ENCODE results near the gene SLC38A3.
A peak's percentile ranks its signal among the peaks of the same experiment; 100 is the strongest.

The SLC38A3 gene

DNA sequence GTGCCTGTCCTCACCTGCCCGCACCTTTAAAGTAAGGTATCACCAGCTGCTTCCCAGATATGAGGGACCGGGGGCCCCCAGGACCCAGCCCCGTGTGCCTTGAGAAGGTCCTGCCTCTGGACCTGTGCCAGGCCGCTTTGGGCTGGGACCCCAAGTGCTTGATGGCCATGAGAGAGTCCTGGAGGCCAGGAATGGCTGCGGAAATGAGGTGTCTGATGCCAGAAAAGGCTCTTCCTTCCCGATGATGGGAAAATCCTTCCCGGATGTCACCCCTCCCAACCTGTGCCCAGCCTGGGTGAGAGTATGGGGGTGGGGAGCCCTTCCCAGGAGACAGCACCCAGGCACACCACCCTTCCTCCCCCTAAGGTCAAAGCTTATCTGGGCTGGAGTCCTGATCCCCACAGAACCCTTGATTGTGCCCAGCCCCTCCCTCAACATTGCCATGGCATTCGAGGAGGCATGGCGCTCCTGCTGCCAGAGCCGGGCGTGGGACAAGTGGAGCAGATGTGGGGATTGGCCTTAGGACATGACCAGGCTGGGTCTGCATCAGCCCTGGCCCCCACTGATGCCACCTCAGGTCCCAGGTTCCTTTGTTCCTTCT is 35.7 kb upstream of the SLC38A3 start:
- DNase-seq (ENCODE audit: low read depth), result no peak

DNA sequence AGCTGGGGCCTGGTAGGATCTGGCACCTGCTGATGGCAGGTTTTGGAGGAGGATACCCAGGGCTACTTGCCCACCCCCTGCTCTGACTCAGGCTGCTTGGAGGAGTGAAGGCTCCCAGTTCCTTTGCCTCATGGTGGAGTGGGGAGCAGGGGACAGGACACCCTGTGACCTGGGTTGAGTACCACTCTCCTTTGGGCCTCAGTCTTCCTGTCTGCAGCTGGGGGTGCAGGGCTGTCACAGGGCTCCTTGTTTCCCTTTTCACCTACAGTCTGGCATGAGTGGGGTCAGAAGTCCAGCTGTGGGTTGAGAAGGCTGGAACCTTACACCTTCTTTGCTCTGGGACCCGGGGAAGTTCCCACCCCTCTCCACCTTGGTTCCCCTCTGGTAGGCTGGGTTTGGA is 35.2 kb upstream of the SLC38A3 start:
- DNase-seq (ENCODE audit: low read depth), result no peak

DNA sequence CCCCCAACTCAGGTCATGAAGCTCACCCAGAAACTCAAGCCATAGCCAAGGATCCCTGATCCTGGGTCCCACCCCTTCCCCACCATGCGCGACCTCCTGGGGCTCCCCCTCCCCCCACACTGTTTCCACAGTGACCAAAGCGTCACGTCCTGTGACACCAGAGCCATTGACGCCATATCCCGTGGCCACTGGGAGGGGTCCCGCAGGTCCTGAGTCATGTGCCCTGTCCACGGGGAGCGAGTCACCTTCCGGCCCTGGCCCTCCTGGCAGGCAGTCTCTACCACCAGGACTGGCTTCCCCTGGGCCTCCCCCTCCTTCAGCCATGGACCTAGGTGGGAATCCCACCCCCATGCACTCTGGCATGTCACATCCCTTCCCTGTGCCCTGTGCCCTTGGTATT is 34.4 kb upstream of the SLC38A3 start:
- peak; percentile 18 for DNase-seq (ENCODE audit: low read depth)

DNA sequence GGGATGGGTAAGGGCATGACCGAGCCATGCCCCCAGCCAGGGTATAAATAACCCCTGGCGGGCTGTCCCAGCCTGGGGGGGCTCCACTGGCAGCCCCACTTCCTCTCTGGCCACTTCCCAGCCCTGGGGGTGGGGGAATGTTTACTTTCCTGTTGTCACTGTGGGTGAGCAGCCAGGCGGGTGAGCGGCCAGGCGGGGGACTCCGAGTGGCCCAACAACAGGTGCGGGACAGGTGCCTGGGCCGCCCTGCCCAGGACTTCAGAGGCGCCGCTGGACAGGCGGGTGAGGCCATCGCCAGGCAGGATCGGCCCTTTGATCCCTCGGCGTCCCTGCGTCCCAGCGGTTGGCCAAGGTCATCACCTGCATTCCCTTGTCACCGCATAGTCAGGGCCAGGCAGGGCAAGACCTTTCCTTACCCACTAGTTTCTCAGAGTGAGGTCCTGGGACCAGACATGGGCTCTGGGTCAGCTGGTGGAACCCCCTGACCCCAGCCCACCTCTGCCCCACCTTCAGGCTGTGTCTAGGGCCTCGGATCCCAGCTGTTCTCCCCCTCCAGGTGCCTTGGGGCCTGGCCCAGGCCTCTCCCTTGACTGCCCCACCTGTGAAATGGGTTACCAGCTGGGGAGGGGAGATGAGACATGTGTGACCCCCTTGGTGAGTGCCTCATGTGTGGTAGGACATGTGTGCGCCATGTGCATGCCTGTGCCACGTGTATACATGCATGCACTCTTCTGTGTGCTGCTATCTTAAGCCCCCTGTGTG is 33.4 kb upstream of the SLC38A3 start:
- no peak for DNase-seq (ENCODE audit: low read depth)

- no peak for DNase-seq (ENCODE audit: low read depth)
Observed at GRCh38 chr3:50172626-50173220, 32.3 kb upstream of the SLC38A3 start.

GRCh38 chr3:50173685-50174516 is 31.2 kb upstream of the SLC38A3 start:
- no peak for DNase-seq (ENCODE audit: low read depth)

DNA sequence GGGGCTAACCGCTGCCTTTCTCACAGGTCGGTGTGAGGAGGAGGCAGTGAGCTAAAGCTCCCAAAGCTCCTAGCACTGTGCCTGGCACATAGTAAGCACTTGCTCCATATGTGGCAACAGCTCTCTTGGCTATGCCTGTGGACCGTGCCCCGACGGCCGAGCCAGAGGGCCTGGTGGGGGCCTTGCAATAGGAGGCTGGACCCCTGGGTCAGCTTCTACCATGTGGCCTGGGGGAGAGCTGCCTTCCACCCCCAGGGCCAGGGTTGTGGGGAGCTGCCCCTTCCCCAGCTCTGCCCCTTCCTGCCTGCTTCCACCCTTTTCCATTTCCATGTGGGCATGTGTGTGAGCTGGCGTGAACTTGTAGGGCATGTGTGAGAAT is 30.6 kb upstream of the SLC38A3 start:
- DNase-seq (ENCODE audit: low read depth), result no peak

DNA sequence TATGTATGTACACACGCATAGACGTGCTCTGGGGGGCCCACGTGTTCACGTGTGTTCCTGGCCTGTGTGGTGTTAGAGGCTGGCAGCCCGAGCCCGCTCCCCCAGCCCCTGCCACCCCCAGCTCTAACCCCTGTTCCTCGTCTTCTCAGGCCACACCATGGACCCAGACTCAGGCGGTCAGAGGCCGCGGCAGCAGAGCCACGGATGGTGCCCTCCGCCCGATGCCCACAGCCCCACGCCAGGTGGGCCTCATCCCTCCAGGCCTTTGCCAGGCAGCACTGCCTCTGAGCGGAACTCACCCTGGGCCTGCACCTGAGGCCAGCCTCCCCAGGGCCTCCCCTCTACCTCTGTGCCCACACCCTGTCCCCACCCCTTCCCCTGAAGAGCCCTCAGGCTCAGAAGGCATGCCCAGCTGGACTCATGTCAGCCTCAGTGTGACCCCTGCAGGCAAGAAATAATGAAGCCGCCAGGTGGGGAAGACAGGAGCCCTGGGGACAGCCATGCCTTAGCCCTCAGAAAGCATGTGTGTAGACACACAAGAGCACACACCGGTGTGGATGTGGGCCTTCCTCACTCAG is 30.0 kb upstream of the SLC38A3 start:
- no peak for DNase-seq (ENCODE audit: low read depth)

GRCh38 chr3:50177346-50177745 is 27.7 kb upstream of the SLC38A3 start:
- DNase-seq (ENCODE audit: low read depth), result no peak

- no peak for DNase-seq (ENCODE audit: low read depth)
Observed at GRCh38 chr3:50179710-50180109, 25.4 kb upstream of the SLC38A3 start.

- no peak for DNase-seq (ENCODE audit: low read depth)
Observed at GRCh38 chr3:50181985-50182384, 23.1 kb upstream of the SLC38A3 start.

GRCh38 chr3:50182533-50183099 is 22.5 kb upstream of the SLC38A3 start:
- no peak for DNase-seq (ENCODE audit: low read depth)

DNA sequence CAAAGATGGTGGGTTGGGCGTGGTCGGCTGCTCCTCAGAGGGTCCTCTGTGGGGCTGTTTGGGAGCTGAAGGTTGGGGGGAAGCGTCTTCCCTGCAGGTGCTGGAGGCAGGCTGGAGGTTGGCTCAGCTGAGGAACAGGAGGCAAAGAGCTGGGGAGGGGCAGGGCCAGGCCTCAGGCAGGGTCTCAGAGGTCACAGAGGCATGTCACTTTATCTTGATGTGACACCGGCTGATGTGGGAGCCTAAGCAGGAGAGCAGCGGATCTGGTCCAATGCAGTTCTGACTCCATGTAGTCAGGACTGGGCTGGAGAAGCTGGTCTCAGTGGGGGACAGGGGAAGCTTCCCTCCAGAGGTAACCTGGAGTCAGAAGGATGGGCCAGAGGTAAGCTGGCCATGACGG is 21.3 kb upstream of the SLC38A3 start:
- no peak for DNase-seq (ENCODE audit: low read depth)

DNA sequence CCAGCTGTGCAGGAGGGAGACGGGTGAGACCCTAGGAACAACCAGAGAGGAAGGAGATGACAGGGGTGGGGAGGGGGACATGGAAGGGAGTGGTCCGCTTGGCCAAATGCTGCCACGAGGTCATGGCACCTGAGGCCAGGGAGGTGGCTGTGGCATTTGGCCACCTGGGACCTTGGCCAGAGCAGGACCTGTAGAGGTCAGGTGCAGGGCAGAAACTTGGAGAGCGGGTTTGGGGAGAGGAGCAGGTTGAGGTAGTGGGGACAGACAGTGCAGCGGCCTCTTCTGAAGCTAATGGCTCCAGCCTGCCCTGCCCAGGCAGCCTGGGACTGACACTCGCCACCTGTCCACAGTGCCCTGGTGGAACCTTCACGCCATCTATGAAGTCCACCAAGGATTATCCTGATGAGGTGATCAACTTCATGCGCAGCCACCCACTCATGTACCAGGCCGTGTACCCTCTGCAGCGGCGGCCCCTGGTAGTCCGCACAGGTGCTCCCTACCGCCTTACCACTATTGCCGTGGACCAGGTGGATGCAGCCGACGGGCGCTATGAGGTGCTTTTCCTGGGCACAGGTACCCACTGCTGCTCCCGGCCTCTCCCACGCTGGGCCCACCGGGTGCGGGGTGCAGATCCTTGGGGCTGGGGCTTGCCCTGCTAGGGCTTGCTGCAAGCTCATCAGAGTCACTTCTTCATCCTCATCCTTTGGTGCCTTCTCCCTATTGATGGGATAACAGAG is 20.7 kb upstream of the SLC38A3 start:
- no peak for DNase-seq (ENCODE audit: low read depth)

DNA sequence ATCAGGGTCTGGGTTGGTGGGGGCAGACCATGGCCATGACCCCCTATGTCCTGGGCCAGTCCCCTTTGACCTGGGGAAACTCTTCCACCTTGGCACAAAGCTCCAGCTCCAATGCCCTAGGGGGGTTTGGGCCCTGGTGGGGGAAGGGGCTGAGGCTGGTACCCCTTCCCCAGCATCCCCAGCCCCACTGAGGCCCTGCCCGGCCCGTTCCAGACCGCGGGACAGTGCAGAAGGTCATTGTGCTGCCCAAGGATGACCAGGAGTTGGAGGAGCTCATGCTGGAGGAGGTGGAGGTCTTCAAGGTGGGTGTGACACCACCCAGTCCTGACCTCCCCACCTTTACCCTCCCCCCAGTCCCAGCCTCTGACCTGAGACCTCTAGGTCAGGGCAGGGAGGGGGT is 19.8 kb upstream of the SLC38A3 start:
- no peak for DNase-seq (ENCODE audit: low read depth)

DNA sequence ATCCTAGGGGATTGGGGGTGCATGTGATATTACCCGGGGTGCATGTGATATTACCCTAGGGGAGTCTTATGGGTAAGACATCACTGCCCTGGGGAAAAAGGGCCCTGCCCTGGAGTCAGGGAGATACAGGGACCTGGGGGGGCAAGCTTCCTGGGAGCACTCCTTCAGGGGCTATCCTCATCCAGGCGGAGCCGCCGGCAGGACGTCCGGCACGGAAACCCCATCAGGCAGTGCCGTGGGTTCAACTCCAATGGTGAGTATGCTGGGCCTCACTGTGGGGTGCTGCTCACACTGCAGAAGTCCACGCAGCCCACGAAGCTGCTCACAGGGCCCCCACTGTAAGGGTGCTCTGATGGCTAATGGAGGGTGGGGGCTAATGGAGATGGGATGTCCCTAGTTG is 19.0 kb upstream of the SLC38A3 start:
- no peak for DNase-seq (ENCODE audit: low read depth)

DNA sequence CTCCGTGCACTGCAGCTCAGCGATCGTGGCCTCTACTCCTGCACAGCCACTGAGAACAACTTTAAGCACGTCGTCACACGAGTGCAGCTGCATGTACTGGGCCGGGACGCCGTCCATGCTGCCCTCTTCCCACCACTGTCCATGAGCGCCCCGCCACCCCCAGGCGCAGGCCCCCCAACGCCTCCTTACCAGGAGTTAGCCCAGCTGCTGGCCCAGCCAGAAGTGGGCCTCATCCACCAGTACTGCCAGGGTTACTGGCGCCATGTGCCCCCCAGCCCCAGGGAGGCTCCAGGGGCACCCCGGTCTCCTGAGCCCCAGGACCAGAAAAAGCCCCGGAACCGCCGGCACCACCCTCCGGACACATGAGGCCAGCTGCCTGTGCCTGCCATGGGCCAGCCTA is 17.3 kb upstream of the SLC38A3 start:
- no peak for DNase-seq (ENCODE audit: low read depth)

- peak; percentile 70 for DNase-seq (ENCODE audit: low read depth)
Observed at GRCh38 chr3:50189274-50189673, 15.8 kb upstream of the SLC38A3 start.

GRCh38 chr3:50189989-50190388 is 15.1 kb upstream of the SLC38A3 start:
- DNase-seq (ENCODE audit: low read depth), result no peak

DNA sequence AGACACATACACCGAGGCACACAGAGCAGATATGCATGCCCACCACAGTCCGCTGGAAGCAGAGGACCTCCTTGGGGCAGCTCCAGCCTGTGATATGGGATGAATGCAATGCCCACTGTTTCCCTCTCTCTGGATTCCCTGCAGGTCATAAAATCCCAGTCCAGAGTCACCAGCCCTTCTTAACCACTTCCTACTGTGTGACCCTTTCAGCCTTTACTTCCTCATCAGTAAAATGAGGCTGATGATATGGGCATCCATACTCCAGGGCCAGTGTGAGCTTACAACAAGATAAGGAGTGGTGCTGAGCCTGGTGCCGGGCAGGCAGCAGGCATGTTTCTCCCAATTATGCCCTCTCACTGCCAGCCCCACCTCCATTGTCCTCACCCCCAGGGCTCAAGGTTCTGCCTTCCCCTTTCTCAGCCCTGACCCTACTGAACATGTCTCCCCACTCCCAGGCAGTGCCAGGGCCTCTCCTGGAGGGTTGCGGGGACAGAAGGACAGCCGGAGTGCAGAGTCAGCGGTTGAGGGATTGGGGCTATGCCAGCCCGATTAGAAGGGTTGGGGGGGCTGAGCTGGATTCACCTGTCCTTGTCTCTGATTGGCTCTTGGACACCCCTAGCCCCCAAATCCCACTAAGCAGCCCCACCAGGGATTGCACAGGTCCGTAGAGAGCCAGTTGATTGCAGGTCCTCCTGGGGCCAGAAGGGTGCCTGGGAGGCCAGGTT is 14.0 kb upstream of the SLC38A3 start, which contains the start of gene GNAT1:
Gene GNAT1 (plus strand): TSS at position 675 of the 725 bp plus-strand sequence. CDS start 116 bp downstream, outside the sequence.
- no peak for DNase-seq (ENCODE audit: low read depth)
